Panc1 (cell line): ENCODE results near the gene SRSF5. TPM values are rescaled to one million over a fixed set of nuclear protein-coding genes. Genes with fewer than 3 reads are reported as not detected.

Experiments
- ATAC-seq: fragments of 200-7000 bp; cut with Tn5 transposase; 2 replicates; pipeline ENCODE4 v1.9.1; 2020; ENCODE audit warnings: mild to moderate bottlenecking, moderate library complexity
- BruUV-seq: library from RNA; stranded (reverse); fragments of 400-500 nt; replicated peaks from 2 replicates; lab custom pipeline; 2021; lab: Mats Ljungman, UMichigan
- CTCF ChIA-PET: fragments of 300-600 bp; sonication (Branson Sonifier 250); formaldehyde crosslinking; loops from one replicate; lab custom pipeline; 2022; ENCODE audit warnings: antibody characterized with exemption; lab: Charles Lee
- POLR2A ChIA-PET: fragments of 300-600 bp; sonication (Branson Sonifier 250); formaldehyde crosslinking; loops from one replicate; lab custom pipeline; 2022; ENCODE audit warnings: antibody characterized with exemption; lab: Charles Lee
- DNase-seq: peaks from one replicate; pipeline ENCODE4 v3.0.0-alpha.2; 2010; ENCODE audit warnings: low read depth, low spot score
- H3K27ac ChIP-seq: 2 replicates; pipeline ENCODE4 v1.5.1; 2011; ENCODE audit warnings: mild to moderate bottlenecking, low read length, inconsistent platforms
- H3K27me3 ChIP-seq: fragments of 200-500 bp; sonication (Bioruptor generic); 2 replicates; pipeline ENCODE4 v1.6.0; 2014; ENCODE audit warnings: low read length, inconsistent platforms; ENCODE audit not compliant: control insufficient read depth, insufficient read depth
- H3K36me3 ChIP-seq: fragments of 200-500 bp; sonication (Bioruptor generic); 2 replicates; pipeline ENCODE4 v1.5.1; 2014; ENCODE audit warnings: inconsistent platforms, mild to moderate bottlenecking, low read length, moderate library complexity; ENCODE audit not compliant: control insufficient read depth, insufficient read depth
- H3K4me1 ChIP-seq: 2 replicates; pipeline ENCODE4 v1.5.1; 2011; ENCODE audit warnings: inconsistent platforms, mild to moderate bottlenecking, low read length, moderate library complexity; ENCODE audit not compliant: control insufficient read depth, insufficient read depth
- H3K4me3 ChIP-seq, 2 experiments: 2 replicates each; pipeline ENCODE4 v1.5.1; 2011 to 2012; ENCODE audit warnings: low read depth in 2 of 2, low read length in 2 of 2, mild to moderate bottlenecking in 2 of 2, inconsistent platforms in 1 of 2, moderate library complexity in 1 of 2
- H3K9me3 ChIP-seq: fragments of 200-500 bp; sonication (Bioruptor generic); 2 replicates; pipeline ENCODE4 v1.5.1; 2014; ENCODE audit warnings: low read depth, mild to moderate bottlenecking, inconsistent platforms, low read length, moderate library complexity; ENCODE audit not compliant: control insufficient read depth, insufficient read depth
- CTCF ChIP-seq: fragments of 450-650 bp; IDR thresholded peaks from 2 replicates; pipeline ENCODE4 v1.5.1; 2017; ENCODE audit warnings: mild to moderate bottlenecking
- POLR2AphosphoS5 ChIP-seq: IDR thresholded peaks from 2 replicates; pipeline ENCODE4 v1.6.1; 2012; ENCODE audit warnings: mild to moderate bottlenecking, low read depth, low read length, moderate library complexity
- SIN3A ChIP-seq: IDR thresholded peaks from 2 replicates; pipeline ENCODE4 v1.6.1; 2012; ENCODE audit warnings: low read depth, mild to moderate bottlenecking, low read length, moderate library complexity, borderline replicate concordance; ENCODE audit not compliant: insufficient read depth
- TCF7L2 ChIP-seq: IDR thresholded peaks from 2 replicates; pipeline ENCODE4 v1.6.1; 2011; ENCODE audit warnings: mild to moderate bottlenecking, low read depth, low read length, inconsistent platforms
- in situ Hi-C: cut with HindIII; loops from 2 replicates; pipeline ENCODE4 v1.10.0; 2016; ENCODE audit warnings: low sequenced_read_pairs, low pct_unique_long_range_greater_than_20kb
- intact Hi-C: fragments of 100-400 bp; cut with micrococcal nuclease; formaldehyde crosslinking; loops from one replicate; pipeline ENCODE4 v1.10.0; 2022; ENCODE audit not compliant: unreplicated experiment
- total RNA-seq: library from RNA; stranded (reverse); gene quantifications from one replicate; pipeline ENCODE4 v1.2.1, GENCODE V29; 2021; ENCODE audit not compliant: unreplicated experiment
- TF ChIP-seq, protein P1 (sequence below), 2 experiments: IDR thresholded peaks; 2 replicates each; pipeline ENCODE4 v1.6.1; 2011 to 2012; ENCODE audit warnings: low read depth in 2 of 2, control low read depth in 1 of 2, low read length in 1 of 2, mild to moderate bottlenecking in 1 of 2, moderate library complexity in 1 of 2; ENCODE audit not compliant: insufficient read depth in 1 of 2

SRSF5 gene
- total RNA-seq, 1 experiment from 2014 or later, result 154 TPM

- POLR2A ChIA-PET, result no interaction called here
- no peak for TF ChIP-seq POLR2AphosphoS5
- no peak for TF ChIP-seq TCF7L2
- TF ChIP-seq CTCF, result no peak
- TF ChIP-seq, protein P1, sequence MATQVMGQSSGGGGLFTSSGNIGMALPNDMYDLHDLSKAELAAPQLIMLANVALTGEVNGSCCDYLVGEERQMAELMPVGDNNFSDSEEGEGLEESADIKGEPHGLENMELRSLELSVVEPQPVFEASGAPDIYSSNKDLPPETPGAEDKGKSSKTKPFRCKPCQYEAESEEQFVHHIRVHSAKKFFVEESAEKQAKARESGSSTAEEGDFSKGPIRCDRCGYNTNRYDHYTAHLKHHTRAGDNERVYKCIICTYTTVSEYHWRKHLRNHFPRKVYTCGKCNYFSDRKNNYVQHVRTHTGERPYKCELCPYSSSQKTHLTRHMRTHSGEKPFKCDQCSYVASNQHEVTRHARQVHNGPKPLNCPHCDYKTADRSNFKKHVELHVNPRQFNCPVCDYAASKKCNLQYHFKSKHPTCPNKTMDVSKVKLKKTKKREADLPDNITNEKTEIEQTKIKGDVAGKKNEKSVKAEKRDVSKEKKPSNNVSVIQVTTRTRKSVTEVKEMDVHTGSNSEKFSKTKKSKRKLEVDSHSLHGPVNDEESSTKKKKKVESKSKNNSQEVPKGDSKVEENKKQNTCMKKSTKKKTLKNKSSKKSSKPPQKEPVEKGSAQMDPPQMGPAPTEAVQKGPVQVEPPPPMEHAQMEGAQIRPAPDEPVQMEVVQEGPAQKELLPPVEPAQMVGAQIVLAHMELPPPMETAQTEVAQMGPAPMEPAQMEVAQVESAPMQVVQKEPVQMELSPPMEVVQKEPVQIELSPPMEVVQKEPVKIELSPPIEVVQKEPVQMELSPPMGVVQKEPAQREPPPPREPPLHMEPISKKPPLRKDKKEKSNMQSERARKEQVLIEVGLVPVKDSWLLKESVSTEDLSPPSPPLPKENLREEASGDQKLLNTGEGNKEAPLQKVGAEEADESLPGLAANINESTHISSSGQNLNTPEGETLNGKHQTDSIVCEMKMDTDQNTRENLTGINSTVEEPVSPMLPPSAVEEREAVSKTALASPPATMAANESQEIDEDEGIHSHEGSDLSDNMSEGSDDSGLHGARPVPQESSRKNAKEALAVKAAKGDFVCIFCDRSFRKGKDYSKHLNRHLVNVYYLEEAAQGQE (IDR thresholded peaks at IDR 0.05; ENCODE audit: insufficient read depth in 1 of 2, low read depth in 2 of 2, low read length in 1 of 2), result no peak
- no peak for TF ChIP-seq SIN3A
These were observed 14.0 kb downstream of the SRSF5 start for GRCh38 chr14:69780952-69781351.

DNA sequence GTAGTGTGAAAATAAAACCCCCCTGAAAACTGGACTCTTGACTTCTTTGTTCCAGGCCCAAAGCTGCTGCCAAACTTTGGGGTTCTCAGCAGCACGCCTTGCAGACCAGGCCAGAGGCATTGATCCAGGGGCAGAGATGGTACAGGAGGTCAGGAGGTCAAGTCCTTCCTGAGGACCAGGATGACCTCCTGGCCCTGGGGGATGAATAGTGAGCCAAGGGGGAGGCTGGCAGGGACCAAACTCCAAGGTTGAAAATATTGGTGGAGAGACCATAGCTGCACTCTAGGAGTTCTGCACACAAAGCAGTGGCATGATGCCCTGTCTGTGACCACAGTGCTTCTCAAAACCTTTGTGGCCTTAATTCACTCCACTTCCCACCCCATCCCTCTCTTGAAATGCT, 18.0 kb downstream of the SRSF5 start:
- ATAC-seq (no peak), DNase-seq (no peak)
- POLR2A ChIA-PET, result no interaction called here
- no peaks in the 10 kb centered on the region for H3K27me3 ChIP-seq
- no peaks in the 10 kb centered on the region for H3K4me1 ChIP-seq
- no peak overlapping the region for H3K27ac ChIP-seq
- H3K4me3 ChIP-seq, result no peak overlapping the region
- CTCF ChIA-PET, result no interaction called here
- in situ Hi-C loops, result no loop called here
- H3K9me3 ChIP-seq, result no peaks in the 10 kb centered on the region
- TF ChIP-seq CTCF (no peak), POLR2AphosphoS5 (no peak), SIN3A (no peak), TCF7L2 (no peak)
- TF ChIP-seq, protein P1 (IDR thresholded peaks at IDR 0.05; ENCODE audit: insufficient read depth in 1 of 2, low read depth in 2 of 2, low read length in 1 of 2), result no peak
- intact Hi-C loops, result no loop called here
- BruUV-seq, result no TSS peak
- H3K36me3 ChIP-seq, result no peaks in the 10 kb centered on the region

More at GRCh38 chr14:69780952-69781351, 14.0 kb downstream of the SRSF5 start:
- Histone ChIP-seq H3K27me3 (no peaks in the 10 kb centered on the region), H3K36me3 (peaks cover 7% of the 10 kb centered on the region), H3K4me1 (no peaks in the 10 kb centered on the region), H3K4me3 (no peak overlapping the region), H3K9me3 (no peaks in the 10 kb centered on the region), H3K27ac (no peak overlapping the region)
- ATAC-seq (no peak), DNase-seq (no peak)
- intact Hi-C loops, result no loop called here
- no TSS peak for BruUV-seq
- in situ Hi-C loops, result no loop called here
- CTCF ChIA-PET, result no interaction called here
